ENCODE measurements around the gene ADD3.
"Not testable (repeated sequence)": the region's sequence is repeated elsewhere in the genome, so short reads cannot be mapped to it uniquely, and the experiment has no call there.

ADD3 gene

DNA sequence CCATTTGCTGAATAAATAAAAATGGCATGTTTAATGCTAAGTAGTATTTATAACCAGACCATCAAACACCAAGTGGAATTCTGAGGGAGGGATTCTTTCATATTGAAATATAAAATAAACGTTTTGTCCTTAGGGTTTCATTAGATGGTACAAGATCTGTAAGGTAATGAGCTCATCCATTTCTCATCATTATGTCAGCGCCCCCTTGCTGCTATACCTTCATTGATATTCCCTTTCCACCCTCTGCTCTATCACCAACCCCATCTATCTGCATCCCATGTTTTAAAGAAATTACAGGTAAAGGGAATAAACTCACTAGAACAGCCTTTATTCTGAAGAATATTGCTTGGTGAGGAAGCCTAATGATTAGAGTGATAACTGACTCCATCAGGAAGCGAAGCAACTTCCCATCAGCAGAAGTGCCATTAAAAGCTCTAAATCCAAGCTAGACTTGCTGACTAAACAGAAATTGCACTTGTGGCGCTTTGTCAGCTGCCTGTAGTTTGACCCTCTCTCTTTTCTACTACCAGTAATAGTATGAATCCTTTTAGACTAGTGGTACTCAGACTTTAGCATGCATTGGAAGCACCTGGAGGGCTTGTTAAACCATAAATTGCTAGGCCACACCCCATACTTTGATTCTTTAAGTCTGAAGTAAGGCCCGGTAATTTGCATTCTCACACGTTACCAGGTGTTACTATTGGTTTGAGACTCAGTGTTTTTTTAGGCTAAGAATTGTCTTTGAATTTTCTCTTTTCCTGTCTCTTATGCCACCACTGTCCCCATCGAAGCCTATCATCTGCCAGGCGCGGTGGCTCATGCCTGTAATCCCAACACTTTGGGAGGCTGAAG is 27.5 kb downstream of the ADD3 start:
- DNase-seq (ENCODE audit: low spot score), result no peak

DNA sequence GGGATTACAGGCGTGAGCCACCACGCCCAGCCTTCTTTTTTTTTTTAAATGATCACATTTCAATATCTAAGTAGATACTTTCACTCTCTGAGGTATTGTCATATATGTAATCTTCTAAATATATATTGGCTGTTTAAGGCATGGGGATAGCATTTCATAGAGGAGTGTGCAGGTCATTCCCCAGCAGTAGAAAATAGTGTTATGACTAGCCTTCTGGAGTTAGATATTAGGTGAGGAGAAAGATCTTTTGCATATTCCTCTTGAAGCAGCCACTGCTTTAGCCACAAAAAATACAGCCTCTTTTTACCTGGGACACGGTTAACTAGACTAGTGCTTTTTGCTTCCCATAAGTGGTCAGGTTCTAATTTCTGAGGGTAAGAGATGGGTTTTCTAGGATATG is 28.9 kb downstream of the ADD3 start:
- DNase-seq (ENCODE audit: low spot score), result no peak

DNA sequence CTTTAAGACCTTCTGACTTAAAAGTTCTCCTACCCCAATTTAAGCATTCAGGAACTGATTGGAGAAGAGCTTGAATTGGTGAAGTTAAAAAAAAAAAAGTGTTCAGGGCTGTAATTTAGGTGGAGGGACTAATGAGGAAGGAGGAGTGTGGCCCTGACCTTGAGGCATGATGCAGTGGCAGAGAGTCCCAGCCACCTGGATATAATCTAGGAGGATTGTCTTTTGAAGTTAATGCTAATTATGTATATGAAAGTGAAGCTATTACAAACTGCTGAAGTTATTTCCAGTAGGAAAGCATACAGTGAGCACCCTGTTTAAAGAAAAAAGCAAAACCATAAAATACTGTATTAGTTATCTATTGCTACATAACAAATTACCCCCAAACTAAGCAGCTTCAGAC is 31.5 kb downstream of the ADD3 start:
- no peak for DNase-seq (ENCODE audit: low spot score)

DNA sequence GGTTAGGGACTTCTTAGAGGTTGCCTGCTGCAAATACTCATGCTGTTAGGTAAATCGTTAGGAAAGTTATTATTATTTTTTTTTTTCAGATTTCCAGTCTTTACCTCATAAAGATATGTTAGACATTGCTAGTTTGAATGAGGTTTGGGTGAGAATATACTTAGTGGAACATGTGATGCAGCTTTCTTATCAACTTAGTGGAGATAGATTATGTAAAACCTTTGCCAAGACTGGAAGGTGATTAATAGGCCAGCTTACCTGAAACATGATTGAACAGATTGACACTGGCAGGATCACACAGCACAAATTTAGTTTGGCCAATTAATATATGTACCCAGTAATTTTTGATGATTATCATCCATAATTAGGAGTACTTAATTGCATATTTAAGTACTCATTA is 32.3 kb downstream of the ADD3 start:
- DNase-seq (ENCODE audit: low spot score), result no peak

DNA sequence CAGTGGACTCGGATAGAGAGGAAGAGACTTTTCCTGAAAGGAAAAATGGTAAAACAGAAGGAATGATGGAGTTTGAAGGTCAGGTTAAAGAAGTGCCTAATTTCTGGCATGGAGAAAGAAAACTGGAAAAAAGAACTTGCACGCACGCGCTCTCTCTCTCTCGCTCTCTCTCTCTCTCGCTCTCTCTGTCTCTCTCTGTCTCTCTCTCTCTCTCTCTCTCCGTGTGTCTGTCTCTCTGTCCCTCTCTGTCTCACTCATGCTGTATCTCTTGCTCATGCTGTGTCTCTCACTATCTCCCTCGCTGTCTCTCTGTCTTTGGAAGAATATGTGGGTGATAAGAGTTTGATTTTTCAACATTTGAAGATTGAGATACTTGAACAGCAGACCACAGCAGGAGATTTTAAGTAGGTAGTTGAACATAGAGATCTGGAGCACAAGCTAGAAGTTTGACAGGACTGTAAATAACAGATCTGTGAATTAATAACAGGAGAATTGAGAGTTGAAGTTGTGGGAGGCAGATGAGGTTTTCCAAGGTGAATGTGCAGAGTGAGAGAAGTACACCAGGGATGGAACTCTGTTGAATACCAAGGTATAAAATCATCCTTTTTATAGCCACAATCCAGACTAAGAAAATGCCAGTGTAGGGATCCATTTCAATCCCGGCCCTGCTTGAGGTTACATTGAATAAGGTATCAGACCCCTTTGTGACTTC is 33.1 kb downstream of the ADD3 start:
- no peak for DNase-seq (ENCODE audit: low spot score)

DNA sequence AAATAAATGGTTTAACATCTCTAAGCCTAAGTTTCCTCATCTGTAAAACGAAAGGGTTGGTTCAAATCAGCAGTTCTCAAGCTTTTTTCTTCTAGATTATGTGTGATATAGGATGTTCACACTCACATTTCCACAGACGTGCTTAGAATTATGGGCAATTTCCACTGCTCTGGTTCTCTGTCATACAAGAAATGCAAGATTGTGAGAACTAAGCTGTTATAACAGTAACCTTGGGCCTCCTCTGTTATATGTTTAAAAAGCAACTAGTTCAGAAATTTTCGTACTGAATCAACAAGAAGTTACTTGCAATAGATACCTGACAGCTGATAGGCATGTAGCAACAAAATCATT is 33.7 kb downstream of the ADD3 start:
- DNase-seq (ENCODE audit: low spot score), result no peak

DNA sequence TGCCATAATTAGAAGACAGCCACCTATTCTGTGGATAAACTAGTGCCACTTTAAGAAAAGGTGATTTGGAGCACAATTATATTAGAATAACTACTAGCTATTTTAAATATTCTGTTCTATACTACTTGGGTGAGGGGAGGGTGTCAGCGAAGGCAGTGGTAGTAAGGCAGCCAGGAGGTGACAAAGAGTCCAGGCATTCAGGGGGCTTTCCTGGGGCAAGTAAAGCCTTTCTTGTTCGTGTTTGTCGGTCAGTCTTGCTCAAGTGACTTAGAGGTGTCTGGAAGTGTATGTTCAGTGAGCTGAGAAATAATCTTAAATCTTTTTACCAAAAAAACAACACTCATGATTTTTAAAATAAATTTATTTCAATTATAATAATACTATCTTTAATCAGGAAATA is 34.4 kb downstream of the ADD3 start:
- no peak for DNase-seq (ENCODE audit: low spot score)

DNA sequence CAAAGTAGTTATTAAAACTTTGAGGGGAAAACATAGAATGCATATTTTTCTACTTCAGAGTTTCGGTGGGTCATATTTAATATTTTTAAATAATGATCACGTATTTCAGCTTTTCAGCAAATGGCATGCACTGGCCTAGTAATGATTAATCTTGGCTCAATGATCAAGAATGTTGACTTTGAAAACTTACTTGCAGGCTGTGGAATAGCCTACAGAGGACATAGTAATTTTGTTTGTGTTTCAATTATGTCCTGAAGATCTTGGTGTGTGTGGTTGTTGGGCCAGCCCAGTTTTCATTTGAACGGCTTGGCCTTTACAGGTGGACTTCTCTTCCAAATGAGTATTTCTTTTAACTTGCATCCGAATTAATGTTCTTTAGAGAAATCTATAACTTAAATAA is 35.1 kb downstream of the ADD3 start:
- no peak for DNase-seq (ENCODE audit: low spot score)

GRCh38 chr10:110044681-110045080 is 36.9 kb downstream of the ADD3 start:
- no peak for DNase-seq (ENCODE audit: low spot score)

- DNase-seq (ENCODE audit: low spot score), result no peak
Measured at GRCh38 chr10:110045772-110046171, 38.0 kb downstream of the ADD3 start.

DNA sequence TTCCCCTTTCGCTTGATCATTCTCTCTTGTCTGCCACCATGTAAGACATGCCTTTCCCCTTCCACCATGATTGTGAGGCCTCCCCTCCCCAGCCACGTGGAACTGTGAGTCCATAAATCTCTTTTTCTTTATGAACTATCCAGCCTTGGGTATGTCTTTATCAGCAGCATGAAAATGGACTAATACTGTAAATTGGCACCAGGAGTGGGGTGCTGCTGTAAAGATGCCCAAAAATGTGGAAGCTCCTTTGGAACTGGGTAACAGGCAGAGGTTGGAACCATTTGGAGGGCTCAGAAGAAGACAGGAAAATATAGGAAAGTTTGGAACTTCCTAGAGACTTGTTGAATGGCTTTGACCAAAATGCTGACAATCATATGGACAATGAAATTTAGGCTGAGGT is 40.4 kb downstream of the ADD3 start:
- DNase-seq (ENCODE audit: low spot score), result not testable (repeated sequence)

GRCh38 chr10:110048781-110049180 is 41.0 kb downstream of the ADD3 start:
- no peak for DNase-seq (ENCODE audit: low spot score)

- DNase-seq (ENCODE audit: low spot score), result not testable (repeated sequence)
Measured at GRCh38 chr10:110049889-110050591, 42.3 kb downstream of the ADD3 start.

DNA sequence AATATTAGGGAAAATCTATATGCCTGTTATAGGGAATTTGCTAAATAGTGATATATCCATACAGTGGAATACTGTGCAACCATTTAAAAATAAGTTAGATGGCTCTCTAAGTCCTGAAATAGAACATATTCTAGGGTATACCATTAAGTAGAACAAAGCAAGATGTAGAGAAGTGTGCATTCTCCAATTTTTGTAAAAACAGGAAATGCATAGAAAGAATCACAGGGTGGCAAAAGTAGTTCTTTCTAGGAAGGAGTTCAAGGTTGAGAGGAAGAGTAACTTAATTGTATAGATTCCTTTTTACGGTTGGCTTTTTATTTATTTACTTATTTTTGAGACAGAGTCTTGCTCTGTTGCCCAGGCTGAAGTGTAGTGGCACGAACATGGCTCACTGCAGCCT is 43.7 kb downstream of the ADD3 start:
- DNase-seq (ENCODE audit: low spot score), result no peak

DNA sequence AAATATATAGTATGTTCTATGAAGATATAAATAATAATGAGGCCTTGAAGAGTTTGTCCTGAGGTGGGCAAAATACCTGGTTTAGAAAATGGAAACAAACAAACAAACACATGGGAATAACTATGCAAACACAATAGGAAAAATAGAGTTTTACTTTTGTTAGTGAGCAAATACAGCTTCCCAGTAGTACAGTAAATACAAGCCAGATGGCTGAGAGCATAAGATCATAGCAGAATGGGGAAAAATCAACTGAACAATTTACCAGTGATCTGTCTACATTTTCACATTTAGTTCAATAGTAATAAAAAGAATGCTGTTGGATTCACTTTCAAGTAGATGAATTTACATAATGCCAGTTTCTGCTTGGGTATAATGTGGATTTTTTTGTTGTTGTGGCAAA is 45.1 kb downstream of the ADD3 start:
- DNase-seq (ENCODE audit: low spot score), result no peak

- DNase-seq (ENCODE audit: low spot score), result no peak
Measured at GRCh38 chr10:110056822-110057221, 49.0 kb downstream of the ADD3 start.

GRCh38 chr10:110057456-110057855 is 49.7 kb downstream of the ADD3 start:
- DNase-seq (ENCODE audit: low spot score), result no peak

DNA sequence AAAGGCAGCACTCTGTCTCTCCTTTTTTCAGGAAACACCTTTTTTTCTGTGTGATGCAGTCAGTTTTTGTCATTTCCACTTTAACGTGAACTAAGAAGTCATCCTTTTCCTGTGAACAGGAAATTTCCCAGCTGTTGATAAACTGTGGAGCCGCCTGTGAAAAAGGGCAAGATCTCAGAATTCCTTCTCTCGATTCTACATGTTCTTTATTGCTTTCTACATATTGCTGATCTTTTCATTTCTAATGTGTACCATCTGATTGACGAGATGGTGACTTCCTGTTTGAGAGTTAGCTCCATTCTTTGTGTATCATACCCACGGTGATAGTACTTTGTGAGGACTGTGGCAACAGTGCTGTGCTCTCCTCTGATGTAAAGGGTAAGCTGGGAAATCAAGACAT is 50.4 kb downstream of the ADD3 start:
- no peak for DNase-seq (ENCODE audit: low spot score)

DNA sequence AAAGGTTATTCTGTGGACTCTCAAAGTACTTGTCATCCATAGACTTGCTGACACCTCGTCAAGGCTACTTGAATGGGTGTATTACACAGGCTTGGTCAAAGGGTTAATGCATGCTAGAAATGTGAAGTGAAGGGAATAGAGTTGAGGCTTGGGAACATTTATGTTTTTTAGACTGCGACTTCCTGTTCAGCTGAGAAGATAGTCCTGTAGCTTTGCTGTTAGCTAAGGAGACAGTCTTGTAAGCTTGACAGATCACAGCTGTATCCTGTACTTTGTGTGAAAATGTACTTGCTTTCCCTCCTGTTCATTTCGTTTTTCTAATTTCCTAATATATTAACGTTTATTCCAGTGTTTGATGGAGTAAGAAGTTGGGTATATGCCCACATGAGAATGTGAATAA is 52.1 kb downstream of the ADD3 start:
- DNase-seq (ENCODE audit: low spot score), result no peak

GRCh38 chr10:110061687-110062086 is 53.9 kb downstream of the ADD3 start:
- DNase-seq (ENCODE audit: low spot score), result no peak

DNA sequence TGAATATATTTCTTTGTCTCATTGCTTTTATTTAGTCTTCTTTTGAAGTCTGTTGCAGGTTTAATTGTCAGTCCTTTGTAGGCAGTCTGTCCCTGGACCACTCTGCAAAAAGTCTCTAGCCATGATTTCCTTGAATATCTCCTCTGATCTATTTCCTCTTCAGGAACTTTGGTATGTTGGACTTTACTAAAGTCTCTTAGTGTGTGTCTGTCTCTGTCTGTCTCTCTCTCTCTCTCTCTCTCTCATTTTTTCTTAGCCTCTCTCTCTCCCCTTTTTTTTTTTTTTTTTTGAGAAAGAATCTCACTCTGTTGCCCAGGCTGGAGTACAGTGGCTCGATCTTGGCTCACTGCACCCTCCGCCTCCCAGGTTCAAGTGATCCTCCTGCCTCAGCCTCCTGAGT is 57.5 kb downstream of the ADD3 start:
- no peak for DNase-seq (ENCODE audit: low spot score)

GRCh38 chr10:110067960-110068770 is 60.4 kb downstream of the ADD3 start:
- peak; percentile 27 for DNase-seq (ENCODE audit: low spot score)
